GM19240 (cell line): ENCODE data around the gene RRAS.
"Not testable (repeated sequence)": the region's sequence is repeated elsewhere in the genome, so short reads cannot be mapped to it uniquely, and the experiment has no call there.

Source experiments
- DNase-seq: peaks from one replicate; pipeline ENCODE4 v3.0.0; 2011; ENCODE audit warnings: low spot score; ENCODE audit not compliant: insufficient read length

The RRAS gene

GRCh38 chr19:49632576-49632975, 7.4 kb downstream of the RRAS start:
- DNase-seq: no peak

- no peak for DNase-seq
Observed at GRCh38 chr19:49631610-49632192, 8.2 kb downstream of the RRAS start.

- no peak for DNase-seq
Observed at GRCh38 chr19:49631014-49631588, 8.8 kb downstream of the RRAS start.

- DNase-seq: no peak
Observed at GRCh38 chr19:49629659-49630058, 10.3 kb downstream of the RRAS start.

GRCh38 chr19:49626226-49626625, 13.7 kb downstream of the RRAS start:
- DNase-seq: no peak

GRCh38 chr19:49624967-49625910, 14.7 kb downstream of the RRAS start:
- DNase-seq: no peak

GRCh38 chr19:49617860-49618259, 22.1 kb downstream of the RRAS start:
- not testable (repeated sequence) for DNase-seq

- no peak for DNase-seq
Observed at GRCh38 chr19:49616945-49617344, 23.0 kb downstream of the RRAS start.

- no peak for DNase-seq
Observed at GRCh38 chr19:49616532-49616931, 23.4 kb downstream of the RRAS start.

GRCh38 chr19:49615861-49616260, 24.1 kb downstream of the RRAS start:
- no peak for DNase-seq

- DNase-seq: no peak
Observed at GRCh38 chr19:49614096-49614833, 25.7 kb downstream of the RRAS start.

- no peak for DNase-seq
Observed at GRCh38 chr19:49613374-49613773, 26.6 kb downstream of the RRAS start.

GRCh38 chr19:49609499-49610092, 30.3 kb downstream of the RRAS start:
- no peak for DNase-seq

GRCh38 chr19:49605605-49606004, 34.3 kb downstream of the RRAS start:
- no peak for DNase-seq

- DNase-seq: no peak
Observed at GRCh38 chr19:49602806-49603205, 37.1 kb downstream of the RRAS start.

GRCh38 chr19:49601482-49602038, 38.4 kb downstream of the RRAS start:
- no peak for DNase-seq

GRCh38 chr19:49599378-49600295, 40.3 kb downstream of the RRAS start:
- DNase-seq: no peak

GRCh38 chr19:49597703-49597974, 42.3 kb downstream of the RRAS start:
- no peak for DNase-seq

GRCh38 chr19:49596954-49597702, 42.8 kb downstream of the RRAS start:
- no peak for DNase-seq
